T-cell (primary cell): ENCODE measurements around the gene PPM1G. TPM values are rescaled to one million over a fixed set of nuclear protein-coding genes. Genes with fewer than 3 reads are reported as not detected.

Source experiments
- ATAC-seq, 4 experiments: fragments of 200-7000 bp in 3 of 4; fragments of 150-1000 bp in 1 of 4; cut with Tn5 transposase; replicated peaks in 1 of 4; 1 replicate in 3 of 4; 2 replicates in 1 of 4; pipeline ENCODE4 v1.10.0; 2021; ENCODE audit warnings: moderate library complexity in 3 of 4, mild to moderate bottlenecking in 2 of 4, moderate number of reproducible peaks in 1 of 4
- CTCF ChIA-PET, 2 donors: fragments of 300-600 bp; sonication (Branson Sonifier 250); formaldehyde crosslinking; loops; one replicate each; lab custom pipeline; 2022; ENCODE audit warnings: antibody characterized with exemption in 2 of 2; lab: Charles Lee
- POLR2A ChIA-PET, 2 donors: fragments of 300-600 bp; sonication (Branson Sonifier 250); formaldehyde crosslinking; loops; one replicate each; lab custom pipeline; 2022; ENCODE audit warnings: antibody characterized with exemption in 2 of 2; lab: Charles Lee
- DNase-seq, 35 experiments: peaks; one replicate each; pipeline versions ENCODE4 v3.0.0 to v3.0.0-alpha.2; 2013 to 2023
- H3K27ac ChIP-seq: one replicate; pipeline ENCODE4 v1.5.1; 2013; ENCODE audit warnings: low read length
- H3K27me3 ChIP-seq, 2 experiments: replicated peaks in 1 of 2; 1 replicate in 1 of 2; 2 replicates in 1 of 2; pipeline versions ENCODE4 v1.6.1 to v1.7.0; 2013; ENCODE audit warnings: low read length in 1 of 2, mixed read lengths in 1 of 2; ENCODE audit not compliant: control insufficient read depth in 2 of 2, insufficient read depth in 2 of 2; ENCODE audit errors: extremely low read depth in 1 of 2
- H3K36me3 ChIP-seq, 2 donors: 1 replicate in 1 of 2; 2 replicates in 1 of 2; pipeline versions ENCODE4 v1.6.1 to v1.7.0; 2013; ENCODE audit warnings: low read length in 1 of 2; ENCODE audit not compliant: control insufficient read depth in 2 of 2, insufficient read depth in 1 of 2; ENCODE audit errors: extremely low read depth in 1 of 2
- H3K4me1 ChIP-seq, 2 experiments: 1 replicate in 1 of 2; 2 replicates in 1 of 2; pipeline versions ENCODE4 v1.6.1 to v1.7.0; 2013; ENCODE audit warnings: low read length in 2 of 2, mixed read lengths in 1 of 2; ENCODE audit not compliant: insufficient read depth in 2 of 2, control insufficient read depth in 1 of 2; ENCODE audit errors: extremely low read depth in 1 of 2
- H3K4me3 ChIP-seq, 2 donors: 1 replicate in 1 of 2; 2 replicates in 1 of 2; pipeline versions ENCODE4 v1.5.1 to v1.7.0; 2013; ENCODE audit warnings: mild to moderate bottlenecking in 2 of 2, low read length in 1 of 2, moderate library complexity in 1 of 2; ENCODE audit not compliant: control insufficient read depth in 1 of 2; ENCODE audit errors: extremely low read depth in 1 of 2
- H3K9me3 ChIP-seq: 2 replicates; pipeline ENCODE4 v1.7.0; 2013
- H3K27ac Mint-ChIP-seq, 2 donors: one replicate each; pipeline ENCODE4 v1.8.0; 2020 to 2021; ENCODE audit warnings: mild to moderate bottlenecking in 2 of 2, mixed read lengths in 2 of 2
- H3K27me3 Mint-ChIP-seq, 2 donors: one replicate each; pipeline ENCODE4 v1.8.0; 2021 to 2022; ENCODE audit warnings: mixed read lengths in 2 of 2
- H3K36me3 Mint-ChIP-seq: one replicate; pipeline ENCODE4 v1.8.0; 2021; ENCODE audit warnings: mixed read lengths
- H3K4me1 Mint-ChIP-seq, 3 donors: one replicate each; pipeline ENCODE4 v1.8.0; 2020 to 2022; ENCODE audit warnings: mixed read lengths in 3 of 3, mild to moderate bottlenecking in 1 of 3
- H3K4me3 Mint-ChIP-seq, 3 donors: one replicate each; pipeline ENCODE4 v1.8.0; 2020 to 2022; ENCODE audit warnings: mild to moderate bottlenecking in 3 of 3, mixed read lengths in 3 of 3, moderate library complexity in 3 of 3
- H3K9me3 Mint-ChIP-seq, 3 donors: one replicate each; pipeline ENCODE4 v1.8.0; 2020 to 2022; ENCODE audit warnings: mixed read lengths in 3 of 3
- whole genome bisulfite sequencing: methylation state at CpG from one replicate; pipeline ENCODE4 v1.1.5; 2013; ENCODE audit warnings: missing lambda C conversion rate; ENCODE audit not compliant: insufficient coverage; 5-methylcytosine and 5-hydroxymethylcytosine counted together
- total RNA-seq, 35 experiments: library from RNA in 6 of 35; stranded (reverse) in 6 of 35; fragments of 120-200 nt in 1 of 35; gene quantifications; one replicate each; pipeline versions ENCODE4 v1.2.1 to v1.2.4 and lab custom pipeline; 2013 to 2026

PPM1G gene
- total RNA-seq, 5 donors from 2014 or later (not counting 1 experiment from before 2014, with no cell fraction given), result 40.9 to 65.9 (median 62.4) TPM

GRCh38 chr2:27400348-27401135, 8.8 kb downstream of the PPM1G start:
- Mint-ChIP-seq H3K27me3 (no peaks in the 10 kb centered on the region), H3K4me3 (no peak overlapping the region), H3K36me3 (peaks cover 17% of the 10 kb centered on the region), H3K9me3 (no peaks in the 10 kb centered on the region), H3K27ac (peak overlapping the region; percentile 7 to 68), H3K4me1 (peaks cover 47 to 59% (median 50%) of the 10 kb centered on the region in 3 donors)
- no peaks in the 10 kb centered on the region for H3K9me3 ChIP-seq
- H3K27me3 ChIP-seq, result no peaks in the 10 kb centered on the region
- WGBS, result no CpG with 5 or more reads among the region's 2 CpGs
- ATAC-seq (no peak), DNase-seq (no peak)
- POLR2A ChIA-PET, result no interaction called here
- no peak overlapping the region for H3K27ac ChIP-seq
- H3K4me3 ChIP-seq, result no peak overlapping the region
- H3K4me1 ChIP-seq, result peaks cover 0 to 5% of the 10 kb centered on the region in 2 experiments
- peaks cover 0 to 3% of the 10 kb centered on the region in 2 donors for H3K36me3 ChIP-seq
- CTCF ChIA-PET, result no interaction called here

- peaks cover 42 to 55% (median 50%) of the 10 kb centered on the region in 3 donors for H3K4me1 Mint-ChIP-seq
- no peaks in the 10 kb centered on the region for H3K27me3 Mint-ChIP-seq
- Histone ChIP-seq H3K36me3 (peaks cover 0 to 3% of the 10 kb centered on the region in 2 donors), H3K4me1 (peaks cover 0 to 5% of the 10 kb centered on the region in 2 experiments), H3K4me3 (no peak overlapping the region), H3K9me3 (no peaks in the 10 kb centered on the region), H3K27ac (no peak overlapping the region), H3K27me3 (no peaks in the 10 kb centered on the region)
- 89% methylated on average over 3 of the region's 5 CpGs for WGBS
- no peak overlapping the region for H3K4me3 Mint-ChIP-seq
- no peaks in the 10 kb centered on the region for H3K9me3 Mint-ChIP-seq
- POLR2A ChIA-PET, result interaction anchor here in 1 of 2 donors (0.7 kb wide), 1 partner anchor 57 kb away, joined by 5 read pairs; no protein-coding TSS in a partner anchor
- H3K27ac Mint-ChIP-seq, result peak overlapping the region in 1 of 2 donors; percentile 59
- DNase-seq (no peak), ATAC-seq (no peak)
- H3K36me3 Mint-ChIP-seq, result peaks cover 17% of the 10 kb centered on the region
- CTCF ChIA-PET, result no interaction called here
Observed at GRCh38 chr2:27398962-27399361, 10.4 kb downstream of the PPM1G start.

- Histone ChIP-seq H3K27ac (no peak overlapping the region), H3K9me3 (no peaks in the 10 kb centered on the region), H3K4me3 (no peak overlapping the region), H3K4me1 (peaks cover 6 to 15% of the 10 kb centered on the region in 2 experiments), H3K36me3 (peaks cover 0 to 5% of the 10 kb centered on the region in 2 donors), H3K27me3 (no peaks in the 10 kb centered on the region)
- peaks cover 44 to 49% (median 47%) of the 10 kb centered on the region in 3 donors for H3K4me1 Mint-ChIP-seq
- POLR2A ChIA-PET, result interaction anchor here in 1 of 2 donors (0.5 to 1.0 kb wide), 2 partner anchors 9 to 615 kb away, joined by 3 to 4 read pairs; no protein-coding TSS in a partner anchor
- H3K9me3 Mint-ChIP-seq, result no peaks in the 10 kb centered on the region
- ATAC-seq (no peak), DNase-seq (no peak)
- no peaks in the 10 kb centered on the region for H3K27me3 Mint-ChIP-seq
- no peak overlapping the region for H3K4me3 Mint-ChIP-seq
- H3K27ac Mint-ChIP-seq, result peak overlapping the region; percentile 30 to 82
- peaks cover 13% of the 10 kb centered on the region for H3K36me3 Mint-ChIP-seq
- CTCF ChIA-PET, result no interaction called here
- WGBS, result 98% methylated on average over 21 of the region's 33 CpGs
Observed at GRCh38 chr2:27393225-27393624, 16.2 kb downstream of the PPM1G start.

GRCh38 chr2:27390822-27391679, 18.3 kb downstream of the PPM1G start:
- ATAC-seq, result peak; percentile 46 to 81 (median 56)
- no peaks in the 10 kb centered on the region for H3K27me3 ChIP-seq

GRCh38 chr2:27381577-27382181, 27.7 kb downstream of the PPM1G start:
- ChIA-PET POLR2A (interaction anchor here in 1 of 2 donors (0.5 kb wide), 1 partner anchor 86 kb away, joined by 6 read pairs; no protein-coding TSS in a partner anchor), CTCF (no interaction called here)
- DNase-seq (no peak), ATAC-seq (no peak)
- Histone ChIP-seq H3K4me3 (no peak overlapping the region), H3K36me3 (peaks cover 26 to 51% of the 10 kb centered on the region in 2 donors), H3K27me3 (no peaks in the 10 kb centered on the region), H3K4me1 (peaks cover 8 to 18% of the 10 kb centered on the region in 2 experiments), H3K9me3 (no peaks in the 10 kb centered on the region), H3K27ac (peak overlapping the region; percentile 90)
- H3K4me3 Mint-ChIP-seq, result peak overlapping the region; percentile 79 to 87 (median 86)
- WGBS, result 100% methylated on average over 3 of the region's 10 CpGs
- peak overlapping the region; percentile 66 to 80 for H3K27ac Mint-ChIP-seq
- peaks cover 39% of the 10 kb centered on the region for H3K36me3 Mint-ChIP-seq
- H3K4me1 Mint-ChIP-seq, result peaks cover 23 to 34% (median 32%) of the 10 kb centered on the region in 3 donors
- no peaks in the 10 kb centered on the region for H3K27me3 Mint-ChIP-seq
- no peaks in the 10 kb centered on the region for H3K9me3 Mint-ChIP-seq

More at GRCh38 chr2:27390822-27391679, 18.3 kb downstream of the PPM1G start:
- WGBS, result 0% methylated on average over 1 of the region's 9 CpGs
- Mint-ChIP-seq H3K4me3 (peak overlapping the region; percentile 41 to 70 (median 66)), H3K27me3 (no peaks in the 10 kb centered on the region), H3K4me1 (peaks cover 30 to 34% (median 34%) of the 10 kb centered on the region in 3 donors), H3K27ac (peak overlapping the region; percentile 92), H3K9me3 (no peaks in the 10 kb centered on the region), H3K36me3 (peaks cover 15% of the 10 kb centered on the region)
- Histone ChIP-seq H3K4me1 (peaks cover 6 to 15% of the 10 kb centered on the region in 2 experiments), H3K9me3 (no peaks in the 10 kb centered on the region), H3K4me3 (no peak overlapping the region), H3K36me3 (peaks cover 0 to 7% of the 10 kb centered on the region in 2 donors), H3K27ac (peak overlapping the region; percentile 76)
- ChIA-PET CTCF (interaction anchor here in 1 of 2 donors (1.3 kb wide), 1 partner anchor 18 kb away, joined by 5 read pairs; the partner anchor contains the start of gene PPM1G), POLR2A (interaction anchor here in 1 of 2 donors (0.7 to 1.1 kb wide), 2 partner anchors 58 to 86 kb away, joined by 3 to 6 read pairs; no protein-coding TSS in a partner anchor)
- DNase-seq, result peak in 4 of 35 experiments; percentile 19 to 71 (median 42)
